COLO829 (cell line): ENCODE measurements around the gene KCNA2.

Experiments
- DNase-seq: peaks from one replicate; pipeline ENCODE4 v3.0.0; 2012; ENCODE audit warnings: low spot score

Gene KCNA2

GRCh38 chr1:110602466-110602865, 3.7 kb downstream of the KCNA2 start:
- no peak for DNase-seq

- no peak for DNase-seq
These were observed 4.8 kb downstream of the KCNA2 start for GRCh38 chr1:110601332-110601731.

- no peak for DNase-seq
These were observed 5.4 kb downstream of the KCNA2 start for GRCh38 chr1:110600716-110601115.

- no peak for DNase-seq
These were observed 8.2 kb downstream of the KCNA2 start for GRCh38 chr1:110597966-110598365.

GRCh38 chr1:110596312-110596711, 9.8 kb downstream of the KCNA2 start:
- no peak for DNase-seq

- no peak for DNase-seq
These were observed 10.8 kb downstream of the KCNA2 start for GRCh38 chr1:110595353-110595710.

- DNase-seq: no peak
These were observed 11.5 kb downstream of the KCNA2 start for GRCh38 chr1:110594456-110595352.

GRCh38 chr1:110593902-110594301, 12.3 kb downstream of the KCNA2 start:
- no peak for DNase-seq

GRCh38 chr1:110591956-110592355, 14.2 kb downstream of the KCNA2 start:
- no peak for DNase-seq

GRCh38 chr1:110588991-110589390, 17.2 kb downstream of the KCNA2 start:
- DNase-seq: no peak

- no peak for DNase-seq
These were observed 17.7 kb downstream of the KCNA2 start for GRCh38 chr1:110588486-110588885.

- no peak for DNase-seq
These were observed 18.3 kb downstream of the KCNA2 start for GRCh38 chr1:110587906-110588305.

- no peak for DNase-seq
These were observed 20.7 kb downstream of the KCNA2 start for GRCh38 chr1:110585481-110585880.

- no peak for DNase-seq
These were observed 22.1 kb downstream of the KCNA2 start for GRCh38 chr1:110584045-110584444.

- no peak for DNase-seq
These were observed 22.7 kb downstream of the KCNA2 start for GRCh38 chr1:110583505-110583904.

GRCh38 chr1:110582378-110582777, 23.8 kb downstream of the KCNA2 start:
- DNase-seq: no peak

- peak; percentile 81 for DNase-seq
These were observed 24.4 kb downstream of the KCNA2 start for GRCh38 chr1:110581682-110582145.

- no peak for DNase-seq
These were observed 25.9 kb downstream of the KCNA2 start for GRCh38 chr1:110580244-110580643.

GRCh38 chr1:110579460-110579859, 26.7 kb downstream of the KCNA2 start:
- DNase-seq: no peak

GRCh38 chr1:110576441-110576840, 29.7 kb downstream of the KCNA2 start:
- DNase-seq: no peak

- DNase-seq: no peak
These were observed 32.8 kb downstream of the KCNA2 start for GRCh38 chr1:110573314-110573713.

- no peak for DNase-seq
These were observed 33.4 kb downstream of the KCNA2 start for GRCh38 chr1:110572751-110573150.

GRCh38 chr1:110570901-110571300, 35.3 kb downstream of the KCNA2 start:
- no peak for DNase-seq

GRCh38 chr1:110570307-110570706, 35.9 kb downstream of the KCNA2 start:
- no peak for DNase-seq
